K562 (cell line): Measurements from ENCODE around the gene TMEFF2. TPM values are rescaled to one million over a fixed set of nuclear protein-coding genes. Genes with fewer than 3 reads are reported as not detected.

Experiments
- ATAC-seq: fragments of 200-7000 bp; cut with Tn5 transposase; 3 replicates; pipeline ENCODE4 v1.9.1; 2020; ENCODE audit warnings: moderate library complexity
- BruUV-seq: library from RNA; stranded (reverse); fragments of 400-500 nt; replicated peaks from 2 replicates; lab custom pipeline; 2021; lab: Mats Ljungman, UMichigan
- CTCF ChIA-PET: fragments of 300-600 bp; formaldehyde crosslinking; extraction: SDS; loops from one replicate; lab custom pipeline; 2021; ENCODE audit warnings: low intra/inter-chr PET ratio; lab: Yijun Ruan, JAX
- POLR2A ChIA-PET: fragments of 300-600, 350-650 bp; sonication (Branson Sonifier 250); formaldehyde crosslinking; extraction: SDS; loops from one replicate; lab custom pipeline; 2021; ENCODE audit warnings: antibody characterized with exemption, inconsistent platforms; lab: Yijun Ruan, JAX
- DNase-seq, 4 experiments: peaks; one replicate each; pipeline versions ENCODE4 v3.0.0 to v3.0.0-alpha.2; 2011 to 2018; ENCODE audit warnings: low spot score in 3 of 4, mixed read lengths in 3 of 4; ENCODE audit errors: extremely low read depth in 1 of 4
- FAIRE-seq: peaks from 2 replicates; lab custom pipeline; 2011; peaks lifted over from hg19 to GRCh38; lab: Jason Lieb, UNC
- H2AFZ ChIP-seq: 2 replicates; pipeline ENCODE4 v1.6.0; 2011; ENCODE audit warnings: low read depth, low read length, control low read depth, inconsistent platforms
- H3K27ac ChIP-seq: fragments of 200-600 bp; 3 replicates; pipeline ENCODE4 v1.8.0; 2011; ENCODE audit warnings: low read depth, mild to moderate bottlenecking, control low read depth, inconsistent platforms, low read length, moderate library complexity, mixed read lengths; ENCODE audit errors: extremely low read depth
- H3K27me3 ChIP-seq, 2 experiments: fragments of 300-600 bp in 1 of 2; 2 replicates in 1 of 2; 3 replicates in 1 of 2; pipeline versions ENCODE4 v1.6.0 to v1.8.0; 2011; ENCODE audit warnings: inconsistent platforms in 2 of 2, low read length in 2 of 2, mild to moderate bottlenecking in 1 of 2, mixed read lengths in 1 of 2, moderate library complexity in 1 of 2; ENCODE audit not compliant: control insufficient read depth in 2 of 2, insufficient read depth in 2 of 2
- H3K36me3 ChIP-seq: fragments of 300-600 bp; 3 replicates; pipeline ENCODE4 v1.8.0; 2011; ENCODE audit warnings: mild to moderate bottlenecking, low read length, inconsistent platforms; ENCODE audit not compliant: control insufficient read depth, insufficient read depth
- H3K4me1 ChIP-seq, 2 experiments: fragments of 200-600 bp in 1 of 2; replicated peaks in 1 of 2; 2 replicates in 1 of 2; 3 replicates in 1 of 2; pipeline versions ENCODE4 v1.5.1 to v1.8.0; 2011; ENCODE audit warnings: inconsistent platforms in 2 of 2, low read length in 2 of 2, mild to moderate bottlenecking in 1 of 2, mixed read lengths in 1 of 2, moderate library complexity in 1 of 2; ENCODE audit not compliant: control insufficient read depth in 2 of 2, insufficient read depth in 2 of 2
- H3K4me2 ChIP-seq: 2 replicates; pipeline ENCODE4 v1.6.1; 2011; ENCODE audit warnings: low read length, control low read depth, inconsistent platforms, mixed read lengths; ENCODE audit not compliant: insufficient read depth
- H3K4me3 ChIP-seq: fragments of 200-600 bp; sonication (generic), shearing (Covaris generic); 2 replicates; pipeline ENCODE4 v1.5.1; 2016; ENCODE audit warnings: control low read depth, inconsistent platforms
- H3K79me2 ChIP-seq: fragments of 200-600 bp; 3 replicates; pipeline ENCODE4 v1.8.0; 2011; ENCODE audit warnings: low read length, inconsistent platforms; ENCODE audit not compliant: control insufficient read depth, insufficient read depth
- H3K9ac ChIP-seq, 2 experiments: 2 replicates each; pipeline versions ENCODE4 v1.6.0 to v1.6.1; 2011; ENCODE audit warnings: low read depth in 2 of 2, low read length in 2 of 2, control low read depth in 1 of 2, inconsistent platforms in 1 of 2, mild to moderate bottlenecking in 1 of 2, mixed read lengths in 1 of 2; ENCODE audit not compliant: insufficient read depth in 1 of 2
- H3K9me1 ChIP-seq: one replicate; pipeline ENCODE4 v1.6.0; 2011; ENCODE audit warnings: inconsistent platforms, mild to moderate bottlenecking, low read length, moderate library complexity; ENCODE audit not compliant: control insufficient read depth, insufficient read depth
- H3K9me3 ChIP-seq: replicated peaks from 2 replicates; pipeline ENCODE4 v1.5.1; 2011; ENCODE audit warnings: low read depth, low read length, inconsistent platforms; ENCODE audit not compliant: control insufficient read depth, insufficient read depth
- H4K20me1 ChIP-seq: replicated peaks from 2 replicates; pipeline ENCODE4 v1.6.1; 2011; ENCODE audit warnings: low read length, inconsistent platforms, mixed read lengths; ENCODE audit not compliant: control insufficient read depth, insufficient read depth
- ARID1B ChIP-seq: fragments of 450-650 bp; IDR thresholded peaks from 2 replicates; pipeline ENCODE4 v1.6.1; 2016; ENCODE audit warnings: antibody characterized with exemption, mild to moderate bottlenecking, inconsistent platforms
- CHAMP1 ChIP-seq: fragments of 450-650 bp; IDR thresholded peaks from 2 replicates; pipeline ENCODE4 v1.6.1; 2016; ENCODE audit warnings: mild to moderate bottlenecking
- CREB3L1 ChIP-seq: fragments of 450-650 bp; IDR thresholded peaks from 2 replicates; pipeline ENCODE4 v1.6.1; 2014; ENCODE audit warnings: low read depth, mild to moderate bottlenecking, moderate library complexity, borderline replicate concordance
- ETV1 ChIP-seq: fragments of 450-650 bp; conservative IDR thresholded peaks from 2 replicates; pipeline ENCODE4 v1.6.1; 2016; ENCODE audit warnings: missing genetic modification characterization, control low read depth, low read depth, missing compliant biosample characterization
- FOXM1 ChIP-seq, 2 experiments: fragments of 450-650 bp in 1 of 2; sonication (generic) in 1 of 2; formaldehyde crosslinking in 1 of 2; IDR thresholded peaks; 2 replicates each; pipeline versions ENCODE4 v1.6.1 to v1.9.0; 2017 to 2022; ENCODE audit warnings: low read depth in 2 of 2, mild to moderate bottlenecking in 2 of 2, missing genetic modification reagents in 1 of 2, moderate library complexity in 1 of 2
- GATA2 ChIP-seq: sonication (generic); formaldehyde crosslinking; IDR thresholded peaks from 2 replicates; pipeline ENCODE4 v1.4.0; 2020; ENCODE audit warnings: mild to moderate bottlenecking, missing genetic modification reagents
- KDM1A ChIP-seq, 2 experiments: fragments of 450-650 bp; IDR thresholded peaks; 2 replicates each; pipeline ENCODE4 v1.6.1; 2016; ENCODE audit warnings: mild to moderate bottlenecking in 2 of 2
- LEF1 ChIP-seq: fragments of 450-650 bp; IDR thresholded peaks from 2 replicates; pipeline ENCODE4 v1.6.1; 2016; ENCODE audit warnings: mild to moderate bottlenecking
- MEIS2 ChIP-seq: fragments of 450-650 bp; IDR thresholded peaks from 2 replicates; pipeline ENCODE4 v1.6.1; 2014; ENCODE audit warnings: mild to moderate bottlenecking; ENCODE audit not compliant: partially characterized antibody
- MTA2 ChIP-seq: fragments of 450-650 bp; IDR thresholded peaks from 2 replicates; pipeline ENCODE4 v1.6.1; 2016; ENCODE audit warnings: low read depth
- NFIX ChIP-seq: fragments of 250-450 bp; sonication (Bioruptor Pico); IDR thresholded peaks from 2 replicates; pipeline ENCODE4 v1.4.0; 2020; ENCODE audit warnings: low read depth, mild to moderate bottlenecking, moderate library complexity
- PML ChIP-seq: IDR thresholded peaks from 2 replicates; pipeline ENCODE4 v1.6.1; 2012; ENCODE audit warnings: low read length, inconsistent platforms
- PTBP1 ChIP-seq: fragments of 200-400 bp; formaldehyde crosslinking; IDR thresholded peaks from 2 replicates; pipeline ENCODE4 v1.6.1; 2017; ENCODE audit warnings: low read depth, low read length
- SMARCA4 ChIP-seq: fragments of 450-650 bp; IDR thresholded peaks from 2 replicates; pipeline ENCODE4 v1.6.1; 2016
- TAL1 ChIP-seq: fragments of 450-650 bp; IDR thresholded peaks from 2 replicates; pipeline ENCODE4 v1.6.1; 2016; ENCODE audit warnings: mild to moderate bottlenecking
- YBX1 ChIP-seq: fragments of 450-650 bp; IDR thresholded peaks from 2 replicates; pipeline ENCODE4 v1.7.1; 2016; ENCODE audit warnings: mild to moderate bottlenecking
- ZNF174 ChIP-seq: fragments of 250-450 bp; sonication (Bioruptor Pico); IDR thresholded peaks from 2 replicates; pipeline ENCODE4 v1.4.0; 2020; ENCODE audit warnings: mild to moderate bottlenecking
- ZNF232 ChIP-seq: sonication (generic); formaldehyde crosslinking; IDR thresholded peaks from 2 replicates; pipeline ENCODE4 v1.8.0; 2022; ENCODE audit warnings: mild to moderate bottlenecking, missing genetic modification reagents
- ZNF57 ChIP-seq: fragments of 450-650 bp; formaldehyde crosslinking; IDR thresholded peaks from 2 replicates; pipeline ENCODE4 v1.4.0; 2020; ENCODE audit warnings: mild to moderate bottlenecking, moderate library complexity
- ZNF764 ChIP-seq: fragments of 250-450 bp; sonication (Bioruptor Pico); IDR thresholded peaks from 2 replicates; pipeline ENCODE4 v1.4.0; 2020; ENCODE audit warnings: low read depth, mild to moderate bottlenecking, moderate library complexity
- ZSCAN32 ChIP-seq: fragments of 450-650 bp; formaldehyde crosslinking; IDR thresholded peaks from 2 replicates; pipeline ENCODE4 v1.4.0; 2020; ENCODE audit warnings: mild to moderate bottlenecking, moderate library complexity
- WGBS: fragments of 100-300 bp; shearing (Covaris generic); methylation state at CpG from one replicate; pipeline ENCODE4 v1.1.6; 2016; ENCODE audit warnings: low coverage, mixed read lengths; ENCODE audit not compliant: insufficient coverage; ENCODE audit errors: missing lambda C conversion rate; 5-methylcytosine and 5-hydroxymethylcytosine counted together
- in situ Hi-C: fragments of 300-500 bp; cut with MboI; formaldehyde crosslinking; loops from 4 replicates; pipeline ENCODE4 v1.15.0; 2018; ENCODE audit warnings: inconsistent platforms, mixed read lengths
- intact Hi-C: fragments of 100-400 bp; cut with micrococcal nuclease; formaldehyde crosslinking; loops from 2 replicates; pipeline ENCODE4 v1.14.2; 2022
- polyA plus RNA-seq, 8 experiments: library from polyadenylated mRNA; depleted of rRNA in 4 of 8; stranded (reverse) in 5 of 8; unstranded in 3 of 8; fragments of >200 nt; fragmentation: Nextera tagmentation in 2 of 8; fragmentation: Illumina TruSeq in 1 of 8; extraction: Ambion mirVana in 2 of 8; extraction: Trizol in 1 of 8; gene quantifications; 2 replicates each; pipeline versions ENCODE4 v1.2.1 to v1.2.3, GENCODE V29; 2011 to 2014; ENCODE audit warnings: inconsistent platforms in 1 of 8, missing spikeins in 1 of 8
- total RNA-seq, 7 experiments: library from RNA; depleted of rRNA in 6 of 7; stranded (reverse); fragments of >200 nt in 6 of 7; fragmentation: Illumina TruSeq in 2 of 7; extraction: Trizol in 2 of 7; gene quantifications; 2 replicates each; pipeline versions ENCODE4 v1.2.1 to v1.2.3, GENCODE V29; 2011 to 2021; ENCODE audit warnings: low replicate concordance in 1 of 7

Gene TMEFF2
- total and polyA plus RNA-seq, 9 of the 15 experiments (the other 6 are each of a cell fraction or from before 2014, with no cell fraction given) = 1.4 TPM; not detected in 8

GRCh38 chr2:191965733-191966132, 229.0 kb downstream of the TMEFF2 start (continued):
- no peak for TF ChIP-seq NFIX (CRISPR knock-in tag)

- ATAC-seq (peak; percentile 72), DNase-seq (peak in 2 of 4 experiments; percentile 16 to 37), FAIRE-seq (peak; percentile 72)
- in situ Hi-C loops (no loop called here), intact Hi-C loops (no loop called here)
- POLR2A ChIA-PET = interaction anchor here (1.0 kb wide), 1 partner anchor 20 kb away, joined by 3 read pairs; no protein-coding TSS in a partner anchor
- H3K27ac ChIP-seq = peak overlapping the region; percentile 21; the same call in 1 of the 3 replicates
- H4K20me1 ChIP-seq = no peaks in the 10 kb centered on the region; the same call in 1 of the 2 replicates
- H3K4me1 ChIP-seq = peaks cover 0 to 8% of the 10 kb centered on the region in 2 experiments; a peak in 2 of 5 replicates
- no peak overlapping the region for H3K4me3 ChIP-seq
- no TSS peak for BruUV-seq
- no peaks in the 10 kb centered on the region for H3K79me2 ChIP-seq
- CTCF ChIA-PET = no interaction called here
- H3K27me3 ChIP-seq = no peaks in the 10 kb centered on the region
- H2AFZ ChIP-seq = no peak overlapping the region; the same call in 1 of the 2 replicates
- no peaks in the 10 kb centered on the region for H3K9me3 ChIP-seq
- 0% methylated on average over 1 of the region's 1 CpG for WGBS
- no peak overlapping the region for H3K4me2 ChIP-seq
- H3K9me1 ChIP-seq = no peaks in the 10 kb centered on the region
- H3K36me3 ChIP-seq = no peaks in the 10 kb centered on the region
- no peak overlapping the region for H3K9ac ChIP-seq
- TF ChIP-seq CHAMP1 (no peak), ETV1 (tag) (peak; percentile 22; the same call in 1 of the 2 replicates), PML (peak; percentile 62; the same call in 1 of the 2 replicates), GATA2 (CRISPR knock-in tag) (no peak), YBX1 (no peak), MEIS2 (peak; percentile 84), ZNF174 (CRISPR knock-in tag) (no peak), ZSCAN32 (CRISPR knock-in tag) (no peak), TAL1 (peak; percentile 77), ZNF57 (CRISPR knock-in tag) (no peak), KDM1A (IDR thresholded peaks at IDR 0.05) (peak; percentile 79 to 82), ARID1B (peak; percentile 94), MTA2 (peak; percentile 66; the same call in 1 of the 2 replicates), FOXM1 (IDR thresholded peaks at IDR 0.05; ENCODE audit: low read depth) (peak; percentile 39; the same call in 1 of the 2 replicates), FOXM1 (CRISPR knock-in tag; IDR thresholded peaks at IDR 0.05; ENCODE audit: low read depth) (no peak), LEF1 (0 out of 2 replicates have a peak, but pooled peaks have one; percentile 30), PTBP1 (no peak), SMARCA4 (peak; percentile 84), ZNF232 (CRISPR knock-in tag) (no peak), CREB3L1 (no peak), ZNF764 (CRISPR knock-in tag) (no peak)
Observed at GRCh38 chr2:191961556-191961955, 233.2 kb downstream of the TMEFF2 start.
